IMR-90 (cell line): ENCODE measurements around the gene NFE2L1. TPM values are rescaled to one million over a fixed set of nuclear protein-coding genes. Genes with fewer than 3 reads are reported as not detected.

Experiments
- ATAC-seq: fragments of 200-7000 bp; cut with Tn5 transposase; 2 replicates; pipeline ENCODE4 v1.9.1; 2020; ENCODE audit warnings: low read depth, mild to moderate bottlenecking, moderate library complexity
- BruUV-seq: library from RNA; stranded (reverse); fragments of 400-500 nt; replicated peaks from 2 replicates; lab custom pipeline; 2021; lab: Mats Ljungman, UMichigan
- CTCF ChIA-PET: fragments of 300-600 bp; formaldehyde crosslinking; extraction: SDS; loops from one replicate; lab custom pipeline; 2021; ENCODE audit warnings: antibody characterized with exemption; lab: Yijun Ruan, JAX
- POLR2A ChIA-PET: fragments of 300-600 bp; sonication (Branson Sonifier 250); formaldehyde crosslinking; loops from one replicate; lab custom pipeline; 2022; ENCODE audit warnings: antibody characterized with exemption; ENCODE audit not compliant: unreplicated experiment; lab: Charles Lee
- DNase-seq: peaks from one replicate; pipeline ENCODE4 v3.0.0; 2013
- H2AFZ ChIP-seq: replicated peaks from 2 replicates; pipeline ENCODE3; 2013; ENCODE audit warnings: low read length, mild to moderate bottlenecking; ENCODE audit not compliant: poor library complexity
- H2AK5ac ChIP-seq: 2 replicates; pipeline ENCODE4 v1.6.1; 2013; ENCODE audit warnings: low read depth, low read length, inconsistent platforms
- H2AK9ac ChIP-seq: replicated peaks from 2 replicates; pipeline ENCODE3; 2013; ENCODE audit warnings: mild to moderate bottlenecking, low read depth, low read length, moderate library complexity; ENCODE audit not compliant: poor library complexity
- H2BK120ac ChIP-seq: 2 replicates; pipeline ENCODE4 v1.6.1; 2013; ENCODE audit warnings: low read depth, low read length, inconsistent platforms
- H2BK15ac ChIP-seq: 3 replicates; pipeline ENCODE4 v1.6.1; 2013; ENCODE audit warnings: low read depth, low read length, inconsistent platforms
- H2BK20ac ChIP-seq: 2 replicates; pipeline ENCODE4 v1.6.1; 2013; ENCODE audit warnings: low read depth, mild to moderate bottlenecking, inconsistent platforms, low read length, moderate library complexity
- H2BK5ac ChIP-seq: 2 replicates; pipeline ENCODE4 v1.6.1; 2013; ENCODE audit warnings: mild to moderate bottlenecking, low read depth, low read length, inconsistent platforms; ENCODE audit not compliant: poor library complexity, severe bottlenecking
- H3K14ac ChIP-seq: replicated peaks from 2 replicates; pipeline ENCODE4 v1.6.1; 2013; ENCODE audit warnings: low read depth, low read length, inconsistent platforms
- H3K18ac ChIP-seq: 2 replicates; pipeline ENCODE4 v1.6.1; 2013; ENCODE audit warnings: low read depth, low read length, control low read depth
- H3K23ac ChIP-seq: 2 replicates; pipeline ENCODE4 v1.6.1; 2013; ENCODE audit warnings: low read depth, low read length, inconsistent platforms
- H3K27ac ChIP-seq: 2 replicates; pipeline ENCODE4 v1.5.1; 2013; ENCODE audit warnings: mild to moderate bottlenecking, control low read depth, low read length; ENCODE audit not compliant: insufficient read depth
- H3K27me3 ChIP-seq: 2 replicates; pipeline ENCODE4 v1.6.1; 2013; ENCODE audit warnings: low read length; ENCODE audit not compliant: control insufficient read depth, insufficient read depth
- H3K36me3 ChIP-seq: 2 replicates; pipeline ENCODE4 v1.6.1; 2013; ENCODE audit warnings: low read length, mixed read lengths; ENCODE audit not compliant: control insufficient read depth, insufficient read depth
- H3K4ac ChIP-seq: 2 replicates; pipeline ENCODE4 v1.6.1; 2013; ENCODE audit warnings: low read depth, low read length, inconsistent platforms
- H3K4me1 ChIP-seq: 2 replicates; pipeline ENCODE4 v1.6.1; 2013; ENCODE audit warnings: low read length, mixed read lengths; ENCODE audit not compliant: control insufficient read depth, insufficient read depth
- H3K4me2 ChIP-seq: 2 replicates; pipeline ENCODE4 v1.6.1; 2013; ENCODE audit warnings: low read depth, mild to moderate bottlenecking, control low read depth, low read length, moderate library complexity
- H3K4me3 ChIP-seq: 2 replicates; pipeline ENCODE4 v1.5.1; 2013; ENCODE audit warnings: low read depth, mild to moderate bottlenecking, control low read depth, low read length, moderate library complexity; ENCODE audit not compliant: insufficient read depth
- H3K56ac ChIP-seq: 2 replicates; pipeline ENCODE4 v1.6.1; 2013; ENCODE audit warnings: low read length, inconsistent platforms; ENCODE audit not compliant: insufficient read depth; ENCODE audit errors: extremely low read depth
- H3K79me1 ChIP-seq, 2 experiments: 2 replicates each; pipeline ENCODE4 v1.6.1; 2013; ENCODE audit warnings: low read length in 2 of 2, inconsistent platforms in 1 of 2, low read depth in 1 of 2
- H3K9ac ChIP-seq: 2 replicates; pipeline ENCODE4 v1.6.1; 2013; ENCODE audit warnings: low read depth, low read length, control low read depth
- H3K9me1 ChIP-seq: 2 replicates; pipeline ENCODE4 v1.6.1; 2013; ENCODE audit warnings: low read length, inconsistent platforms; ENCODE audit not compliant: insufficient read depth
- H3K9me3 ChIP-seq: 2 replicates; pipeline ENCODE4 v1.6.1; 2013; ENCODE audit warnings: low read length; ENCODE audit not compliant: control insufficient read depth, insufficient read depth
- H4K20me1 ChIP-seq: 2 replicates; pipeline ENCODE4 v1.6.1; 2013; ENCODE audit warnings: low read length, inconsistent platforms; ENCODE audit not compliant: insufficient read depth
- H4K5ac ChIP-seq: 2 replicates; pipeline ENCODE4 v1.6.1; 2013; ENCODE audit warnings: mild to moderate bottlenecking, low read depth, low read length, control low read depth
- H4K8ac ChIP-seq, 2 experiments: 2 replicates each; pipeline ENCODE4 v1.6.1; 2013; ENCODE audit warnings: low read depth in 2 of 2, low read length in 2 of 2, control low read depth in 1 of 2, inconsistent platforms in 1 of 2
- H4K91ac ChIP-seq: 2 replicates; pipeline ENCODE4 v1.6.1; 2013; ENCODE audit warnings: low read depth, low read length, inconsistent platforms; ENCODE audit not compliant: insufficient read depth
- CEBPB ChIP-seq: IDR thresholded peaks from 2 replicates; pipeline ENCODE4 v1.6.1; 2012; ENCODE audit warnings: low read depth, low read length, improper control_type of control experiment
- CHD1 ChIP-seq: IDR thresholded peaks from 2 replicates; pipeline ENCODE4 v1.6.1; 2012; ENCODE audit warnings: low read depth, low read length, improper control_type of control experiment
- CTCF ChIP-seq: conservative IDR thresholded peaks from 2 replicates; pipeline ENCODE4 v1.5.1; 2012; ENCODE audit warnings: mild to moderate bottlenecking, low read depth, low read length, improper control_type of control experiment
- ELK1 ChIP-seq: fragments of 150-350 bp; IDR thresholded peaks from 2 replicates; pipeline ENCODE4 v1.6.1; 2016; ENCODE audit warnings: low read depth, mild to moderate bottlenecking, low read length, moderate library complexity, borderline replicate concordance
- FOS ChIP-seq: fragments of 150-350 bp; IDR thresholded peaks from 2 replicates; pipeline ENCODE4 v1.6.1; 2016; ENCODE audit warnings: low read depth, low read length
- MAFK ChIP-seq: IDR thresholded peaks from 2 replicates; pipeline ENCODE4 v1.6.1; 2012; ENCODE audit warnings: low read depth, low read length, improper control_type of control experiment
- MAZ ChIP-seq: IDR thresholded peaks from 2 replicates; pipeline ENCODE4 v1.6.1; 2012; ENCODE audit warnings: low read depth, mild to moderate bottlenecking, low read length, improper control_type of control experiment, moderate library complexity, borderline replicate concordance
- MXI1 ChIP-seq: IDR thresholded peaks from 2 replicates; pipeline ENCODE4 v1.6.1; 2012; ENCODE audit warnings: low read depth, mild to moderate bottlenecking, low read length, moderate library complexity, borderline replicate concordance
- NFE2L2 ChIP-seq: fragments of 150-350 bp; IDR thresholded peaks from 2 replicates; pipeline ENCODE4 v1.6.1; 2016; ENCODE audit warnings: low read depth, mild to moderate bottlenecking, low read length
- POLR2A ChIP-seq: IDR thresholded peaks from 2 replicates; pipeline ENCODE4 v1.6.1; 2012; ENCODE audit warnings: mild to moderate bottlenecking, low read depth, low read length
- RAD21 ChIP-seq: IDR thresholded peaks from 2 replicates; pipeline ENCODE4 v1.6.1; 2012; ENCODE audit warnings: low read length, improper control_type of control experiment
- RCOR1 ChIP-seq: IDR thresholded peaks from 2 replicates; pipeline ENCODE4 v1.6.1; 2012; ENCODE audit warnings: mild to moderate bottlenecking, low read length, improper control_type of control experiment; ENCODE audit not compliant: insufficient replicate concordance
- USF2 ChIP-seq: fragments of 150-350 bp; IDR thresholded peaks from 2 replicates; pipeline ENCODE4 v1.6.1; 2017; ENCODE audit warnings: mild to moderate bottlenecking, antibody characterized with exemption, low read length, low read depth
- WGBS, 2 experiments: methylation state at CpG; one replicate each; pipeline versions ENCODE4 v1.1.5 to v1.1.7; 2013; ENCODE audit warnings: missing lambda C conversion rate in 2 of 2; ENCODE audit not compliant: insufficient read length in 1 of 2; ENCODE audit errors: extremely low coverage in 2 of 2; 5-methylcytosine and 5-hydroxymethylcytosine counted together
- dilution Hi-C: fragments of 300-500 bp; cut with HindIII; formaldehyde crosslinking; loops from one replicate; pipeline ENCODE4 v1.14.3; 2018; ENCODE audit warnings: low sequenced_read_pairs; ENCODE audit not compliant: unreplicated experiment
- in situ Hi-C: fragments of 300-500 bp; cut with MboI; formaldehyde crosslinking; loops from 3 replicates; pipeline ENCODE4 v1.14.3; 2019; ENCODE audit warnings: low sequenced_read_pairs, inconsistent platforms, mixed read lengths
- intact Hi-C: fragments of 100-400 bp; cut with micrococcal nuclease; formaldehyde crosslinking; loops from 2 replicates; pipeline ENCODE4 v1.10.0; 2022
- polyA plus RNA-seq, 3 experiments: library from polyadenylated mRNA; depleted of rRNA; stranded (reverse); fragments of >200 nt; gene quantifications; 2 replicates each; pipeline ENCODE4 v1.2.3, GENCODE V29; 2012; ENCODE audit warnings: low replicate concordance in 1 of 3
- total RNA-seq: library from RNA; depleted of rRNA; stranded (reverse); fragments of >200 nt; gene quantifications from 2 replicates; pipeline ENCODE4 v1.2.3, GENCODE V29; 2012

The NFE2L1 gene
- total and polyA plus RNA-seq, 2 of the 4 experiments (the other 2 are of a cell fraction), result 42.8 to 122 TPM

GRCh38 chr17:48102798-48103715 is 54.9 kb downstream of the NFE2L1 start:
- Histone ChIP-seq H3K4me1 (no peaks in the 10 kb centered on the region), H3K23ac (no peak overlapping the region), H3K4ac (no peak overlapping the region), H4K91ac (no peak overlapping the region), H4K20me1 (peaks cover 17% of the 10 kb centered on the region), H3K14ac (no peak overlapping the region), H2AFZ (no peak overlapping the region), H3K9ac (no peak overlapping the region), H3K4me3 (no peak overlapping the region), H3K18ac (no peak overlapping the region), H2BK15ac (no peak overlapping the region), H2BK5ac (no peak overlapping the region), H2AK5ac (no peak overlapping the region), H2BK20ac (no peak overlapping the region), H3K79me1 (peaks cover 4 to 15% of the 10 kb centered on the region in 2 experiments), H3K27ac (no peak overlapping the region), H2BK120ac (no peak overlapping the region), H3K4me2 (no peak overlapping the region), H3K36me3 (no peaks in the 10 kb centered on the region), H3K9me1 (no peaks in the 10 kb centered on the region), H4K5ac (no peak overlapping the region), H4K8ac (no peak overlapping the region), H3K9me3 (no peaks in the 10 kb centered on the region), H2AK9ac (no peak overlapping the region), H3K27me3 (no peaks in the 10 kb centered on the region), H3K56ac (no peak overlapping the region)
- 86% methylated on average over 3 of the region's 14 CpGs; no CpG with 5 or more reads in 1 of the 2 experiments for WGBS, 2 experiments
- intact Hi-C loops (no loop called here), in situ Hi-C loops (no loop called here), dilution Hi-C loops (no loop called here)
- BruUV-seq, result no TSS peak
- CTCF ChIA-PET, result interaction anchor here (0.6 kb wide), 1 partner anchor 30 kb away, joined by 3 read pairs; no protein-coding TSS in a partner anchor
- TF ChIP-seq NFE2L2 (no peak), CHD1 (no peak), RCOR1 (no peak), FOS (no peak), CTCF (no peak), MAZ (no peak), USF2 (no peak), POLR2A (no peak), RAD21 (no peak), ELK1 (no peak), MAFK (no peak; the same call in 1 of the 2 replicates), MXI1 (no peak), CEBPB (no peak)
- DNase-seq (no peak), ATAC-seq (no peak)
- POLR2A ChIA-PET, result no interaction called here
